ENCODE measurements around the gene MINAR2.

MINAR2 gene, protein sequence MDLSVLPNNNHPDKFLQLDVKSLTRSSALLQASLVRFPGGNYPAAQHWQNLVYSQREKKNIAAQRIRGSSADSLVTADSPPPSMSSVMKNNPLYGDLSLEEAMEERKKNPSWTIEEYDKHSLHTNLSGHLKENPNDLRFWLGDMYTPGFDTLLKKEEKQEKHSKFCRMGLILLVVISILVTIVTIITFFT

DNA sequence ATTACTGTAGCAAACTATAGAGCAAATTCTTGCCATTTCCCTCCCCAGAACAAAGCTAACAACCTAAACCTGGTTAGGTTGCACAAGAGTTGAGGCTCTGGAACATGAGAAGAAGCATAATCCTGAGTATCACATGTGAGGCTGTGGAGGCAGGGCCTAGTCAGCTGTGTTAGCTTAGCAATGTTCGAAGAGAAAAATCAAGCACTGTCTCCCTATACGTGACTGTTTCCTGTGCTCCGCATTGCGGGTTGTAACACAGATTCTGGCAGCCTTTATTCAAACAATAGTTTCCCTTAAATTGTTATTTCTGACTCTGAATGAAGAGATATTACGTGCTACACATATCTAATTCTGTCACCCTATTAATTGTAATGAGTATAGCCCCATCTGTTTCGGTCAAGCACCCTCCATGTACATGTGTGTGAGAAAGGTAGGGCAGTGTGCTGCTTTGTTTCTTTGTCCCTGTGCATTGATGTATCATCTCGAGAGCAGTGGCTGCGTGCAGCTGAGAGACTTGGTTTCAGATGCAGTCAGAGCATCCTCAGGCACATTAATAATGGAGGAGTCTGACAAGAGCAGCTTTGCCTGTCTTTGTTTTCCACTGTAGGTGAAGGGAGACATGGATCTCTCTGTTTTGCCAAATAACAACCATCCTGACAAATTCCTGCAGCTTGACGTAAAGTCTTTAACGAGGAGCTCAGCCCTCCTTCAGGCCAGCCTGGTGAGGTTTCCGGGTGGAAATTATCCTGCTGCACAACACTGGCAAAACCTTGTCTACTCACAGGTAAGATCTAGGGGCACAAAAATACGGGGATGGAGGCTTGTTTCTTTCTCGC lies at the start of gene MINAR2:
MINAR2 (plus strand) TSS at position 523 of the 836 bp plus-strand sequence; CDS start at position 620, 97 bp downstream.
- in situ Hi-C loops (cut with HindIII; ENCODE audit: low pct_ligation_motif_present, low pct_unique_long_range_greater_than_20kb, low sequenced_read_pairs) = no loop called here
- no peak for DNase-seq

DNA sequence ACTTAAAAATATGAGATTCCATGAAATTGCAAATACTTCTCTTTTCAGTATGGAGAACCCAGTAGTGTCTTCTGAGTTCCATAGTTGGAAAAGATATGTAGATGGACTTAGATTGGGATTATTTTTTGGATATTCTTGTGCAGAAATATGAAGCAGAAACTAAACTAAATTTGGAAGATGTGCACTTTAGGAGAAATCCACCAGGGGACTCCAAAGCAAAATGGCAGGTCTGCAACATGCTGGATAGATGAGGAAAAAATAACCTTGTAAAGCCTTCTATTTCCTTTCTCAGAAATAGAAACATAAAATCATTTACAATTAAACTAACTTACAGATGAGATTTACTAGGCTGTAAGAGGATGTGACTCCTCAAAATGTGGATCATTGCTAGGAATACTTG lies 49.2 kb upstream of the MINAR2 start:
- DNase-seq = no peak
- in situ Hi-C loops (cut with HindIII; ENCODE audit: low pct_ligation_motif_present, low pct_unique_long_range_greater_than_20kb, low sequenced_read_pairs) = no loop called here

DNA sequence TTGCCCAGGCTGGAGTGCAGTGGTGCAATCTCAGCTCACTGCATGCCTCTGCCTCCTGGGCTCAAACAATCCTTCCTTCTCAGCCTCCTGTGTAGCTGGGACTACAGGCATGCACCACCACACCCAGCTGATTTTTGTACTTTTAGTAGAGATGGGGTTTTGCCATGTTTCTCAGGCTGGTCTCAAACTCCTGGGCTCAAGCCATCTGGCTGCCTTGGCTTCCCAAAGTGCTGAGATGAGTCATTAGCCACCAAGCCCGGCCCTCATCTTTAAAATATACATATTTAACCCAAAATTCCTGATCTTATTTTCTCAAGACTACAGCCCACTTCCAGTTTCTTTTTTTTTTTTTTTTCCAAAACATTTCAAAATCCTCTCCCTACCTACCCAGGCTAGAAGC lies 31.7 kb upstream of the MINAR2 start:
- DNase-seq = no peak
- in situ Hi-C loops (cut with HindIII; ENCODE audit: low pct_ligation_motif_present, low pct_unique_long_range_greater_than_20kb, low sequenced_read_pairs) = no loop called here

DNA sequence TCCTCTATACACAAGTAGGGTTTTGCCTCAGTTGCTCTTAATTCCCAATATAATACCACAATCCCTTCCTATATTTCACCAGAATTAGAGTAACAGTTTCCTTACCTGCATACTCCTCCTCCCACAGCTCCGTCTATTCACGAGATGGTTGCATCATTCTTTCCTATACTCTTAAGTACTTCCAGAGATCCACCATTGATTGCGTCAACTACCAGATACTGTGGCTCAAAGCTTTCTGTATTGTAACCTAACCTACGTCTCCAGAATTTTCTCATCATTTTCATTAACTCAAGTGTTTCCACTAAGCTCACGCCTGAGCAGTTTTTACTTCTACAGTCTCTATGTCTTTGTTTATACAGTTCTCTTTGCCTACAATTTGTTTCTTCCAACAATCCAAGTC lies 31.2 kb upstream of the MINAR2 start:
- no peak for DNase-seq
- in situ Hi-C loops (cut with HindIII; ENCODE audit: low pct_ligation_motif_present, low pct_unique_long_range_greater_than_20kb, low sequenced_read_pairs) = no loop called here

DNA sequence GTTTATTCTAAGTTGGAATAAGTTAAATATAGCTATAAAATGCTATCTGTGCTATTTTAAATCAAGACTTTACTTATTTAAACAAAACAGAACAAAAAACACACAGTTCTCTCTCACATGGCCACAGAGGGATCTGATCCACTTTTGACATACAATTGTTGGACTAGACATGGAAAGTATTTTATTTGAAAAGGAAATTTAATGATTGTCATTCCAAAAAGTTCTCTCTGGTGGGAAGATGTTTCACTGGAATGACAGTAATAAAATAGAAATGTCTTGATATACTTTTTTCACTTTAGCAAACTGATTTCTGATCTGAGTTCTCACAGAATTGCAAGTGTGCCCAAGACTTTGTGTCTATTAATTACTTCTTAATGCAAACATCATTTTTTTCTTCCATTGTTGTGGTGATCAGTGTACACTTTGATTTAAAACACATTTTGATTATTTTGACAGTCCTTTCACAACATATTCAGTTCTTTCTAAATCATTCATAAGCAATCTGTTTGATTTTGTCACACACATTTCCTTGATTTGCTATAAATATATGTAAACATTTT lies 30.1 kb upstream of the MINAR2 start:
- DNase-seq = no peak
- in situ Hi-C loops (cut with HindIII; ENCODE audit: low pct_ligation_motif_present, low pct_unique_long_range_greater_than_20kb, low sequenced_read_pairs) = no loop called here

DNA sequence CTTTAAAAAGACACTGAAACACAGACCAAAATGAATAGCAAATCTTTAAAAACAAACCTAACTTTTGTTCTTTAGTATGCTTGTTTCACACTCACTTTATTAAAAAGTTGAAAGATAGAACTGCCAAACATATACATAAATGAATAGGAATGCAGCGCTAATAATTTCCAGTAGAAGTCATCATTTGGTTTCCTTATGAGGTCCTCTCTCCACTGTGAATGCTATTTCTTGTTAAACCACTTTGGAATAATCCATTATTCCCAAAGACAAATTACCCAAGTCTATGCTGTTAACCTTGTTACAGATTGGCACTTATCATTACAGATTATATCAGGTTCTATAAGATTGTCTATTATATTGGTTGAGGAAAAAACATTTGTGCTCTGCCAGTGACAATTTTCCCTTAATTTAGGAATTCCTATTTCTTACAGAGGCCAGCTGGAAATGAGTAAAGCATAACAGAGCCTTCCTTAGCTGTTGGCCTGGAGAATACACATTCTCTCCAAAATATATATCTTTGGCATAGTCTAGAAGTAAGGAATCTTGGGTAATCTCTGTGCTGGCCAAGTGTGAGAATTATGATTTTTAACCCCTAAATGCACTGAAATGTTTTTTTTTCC lies 29.3 kb upstream of the MINAR2 start:
- in situ Hi-C loops (cut with HindIII; ENCODE audit: low pct_ligation_motif_present, low pct_unique_long_range_greater_than_20kb, low sequenced_read_pairs) = no loop called here
- DNase-seq = no peak

DNA sequence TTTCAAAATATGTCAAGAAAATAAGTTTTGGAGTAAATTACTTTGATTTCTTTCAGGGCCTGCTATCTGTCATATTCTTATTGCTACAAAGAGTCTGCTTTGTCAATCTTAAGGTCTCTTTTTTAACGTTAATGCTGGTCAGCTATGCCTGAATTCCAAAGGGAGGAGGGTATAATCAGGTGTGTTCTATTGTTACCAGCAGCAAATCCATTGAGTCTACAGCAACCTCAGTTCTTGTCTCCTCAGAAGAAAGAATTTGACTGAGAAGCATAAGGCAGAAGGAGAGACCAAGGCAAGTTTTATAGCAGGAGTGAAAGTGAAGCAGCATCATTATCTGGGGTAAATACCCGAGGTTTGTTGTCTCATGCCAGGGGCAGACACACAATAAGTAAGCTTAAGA lies 23.7 kb upstream of the MINAR2 start:
- DNase-seq = no peak
- in situ Hi-C loops (cut with HindIII; ENCODE audit: low pct_ligation_motif_present, low pct_unique_long_range_greater_than_20kb, low sequenced_read_pairs) = no loop called here

DNA sequence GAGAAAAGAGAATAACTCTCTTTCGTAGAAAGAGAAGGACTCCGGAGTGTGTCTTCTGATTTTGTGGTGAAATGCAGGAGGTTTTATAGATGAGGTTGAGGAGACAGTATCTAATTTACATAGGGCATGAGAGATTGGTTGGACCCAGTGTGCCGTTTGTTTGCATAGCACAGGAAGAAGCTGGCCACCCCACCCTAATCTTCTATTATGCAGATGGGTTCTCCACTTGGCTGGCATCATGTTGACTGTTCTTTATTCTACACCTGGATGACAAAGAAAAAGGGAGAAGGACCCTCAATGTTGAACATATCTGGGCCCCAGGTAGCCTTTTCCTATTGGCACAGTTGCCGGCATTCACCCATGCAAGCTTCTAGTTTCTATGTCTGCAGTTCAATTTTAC lies 23.2 kb upstream of the MINAR2 start:
- DNase-seq = no peak
- in situ Hi-C loops (cut with HindIII; ENCODE audit: low pct_ligation_motif_present, low pct_unique_long_range_greater_than_20kb, low sequenced_read_pairs) = no loop called here

DNA sequence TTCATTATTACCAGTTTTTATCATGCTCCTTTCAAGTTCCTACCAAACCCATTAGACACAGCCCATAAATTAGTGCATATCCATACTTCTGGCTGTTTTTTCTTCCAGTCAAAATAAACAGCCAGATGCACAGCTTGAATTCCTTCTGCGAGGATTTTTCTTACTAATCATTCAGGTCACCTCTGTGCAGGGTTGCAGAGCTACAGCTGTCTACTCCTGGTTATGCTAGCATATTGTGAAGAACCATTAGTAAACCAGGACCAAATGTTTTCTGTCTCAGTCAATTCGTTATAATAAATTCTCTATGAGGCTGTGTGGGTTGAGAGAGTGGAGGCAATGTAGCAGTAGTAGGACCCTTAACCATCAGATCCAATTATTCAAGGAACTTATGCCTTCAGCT lies 8.1 kb upstream of the MINAR2 start:
- in situ Hi-C loops (cut with HindIII; ENCODE audit: low pct_ligation_motif_present, low pct_unique_long_range_greater_than_20kb, low sequenced_read_pairs) = no loop called here
- no peak for DNase-seq

DNA sequence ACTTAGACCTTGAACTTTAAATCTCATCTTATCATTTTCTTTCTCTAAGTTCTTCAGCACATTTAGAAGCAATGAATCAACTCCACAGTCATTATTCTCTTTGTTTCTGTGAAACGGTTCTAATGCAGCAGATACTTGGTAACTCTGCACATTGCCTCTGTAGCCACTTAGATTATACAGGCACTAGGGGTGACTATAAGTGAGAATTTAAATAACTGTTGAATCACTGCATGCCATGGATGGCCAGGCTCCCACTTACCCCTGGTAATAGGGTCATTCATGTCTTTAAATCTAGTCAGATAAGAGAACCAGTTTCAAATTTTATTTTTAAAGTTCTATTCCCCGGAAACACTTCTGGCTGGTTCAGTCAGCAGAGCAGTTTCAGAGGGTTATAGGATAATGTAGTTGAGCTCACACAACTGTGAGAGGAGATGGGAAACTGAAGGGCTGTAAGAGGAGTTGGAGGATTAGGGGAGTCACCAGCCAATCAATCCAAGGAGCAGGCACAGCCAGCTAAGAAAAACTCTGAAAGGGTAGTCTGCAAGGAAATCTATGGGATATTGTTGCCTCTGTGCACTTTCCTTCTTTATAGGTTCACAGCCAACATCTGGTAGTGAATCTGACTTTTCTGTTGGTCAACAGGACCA lies 4.2 kb upstream of the MINAR2 start:
- no peak for DNase-seq
- in situ Hi-C loops (cut with HindIII; ENCODE audit: low pct_ligation_motif_present, low pct_unique_long_range_greater_than_20kb, low sequenced_read_pairs) = no loop called here

DNA sequence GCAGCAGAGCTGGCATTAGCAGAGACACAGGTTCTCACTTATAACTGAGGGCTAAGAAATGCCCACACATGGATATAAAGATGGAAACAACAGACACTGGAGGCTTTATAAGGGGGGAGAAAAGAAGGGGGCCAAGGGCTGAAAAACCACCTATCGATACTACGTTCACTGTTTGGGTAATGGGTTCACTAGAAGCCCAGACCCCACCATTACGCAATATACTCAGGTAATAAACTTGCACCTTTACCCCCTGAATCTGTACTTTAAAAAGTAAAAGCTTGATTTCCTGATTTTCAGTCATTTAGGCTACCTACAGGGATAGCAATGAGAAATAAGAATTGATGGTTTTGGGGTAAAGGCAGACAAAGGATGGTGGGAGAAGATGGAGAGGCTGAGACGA lies 1.9 kb upstream of the MINAR2 start:
- no peak for DNase-seq
- in situ Hi-C loops (cut with HindIII; ENCODE audit: low pct_ligation_motif_present, low pct_unique_long_range_greater_than_20kb, low sequenced_read_pairs) = no loop called here

DNA sequence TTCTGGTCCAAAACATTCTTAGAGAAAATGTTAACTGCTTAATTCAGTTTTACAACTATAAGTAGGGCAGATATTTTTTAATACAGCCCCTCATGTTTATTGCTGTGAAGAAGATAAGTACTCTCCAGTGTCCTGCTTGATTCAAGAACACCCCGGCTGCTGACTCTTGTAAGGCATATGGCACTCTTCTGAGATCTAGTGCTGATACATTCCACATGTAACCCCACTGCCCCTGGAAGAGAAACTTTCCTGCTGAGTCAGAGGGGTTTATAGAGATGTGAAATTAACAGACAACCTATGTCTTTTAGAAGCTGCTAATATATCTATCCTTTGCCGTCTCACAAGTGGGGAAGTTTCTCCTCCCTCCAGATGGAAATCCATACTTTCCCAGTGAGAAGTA lies 1.0 kb upstream of the MINAR2 start:
- in situ Hi-C loops (cut with HindIII; ENCODE audit: low pct_ligation_motif_present, low pct_unique_long_range_greater_than_20kb, low sequenced_read_pairs) = no loop called here
- DNase-seq = no peak

DNA sequence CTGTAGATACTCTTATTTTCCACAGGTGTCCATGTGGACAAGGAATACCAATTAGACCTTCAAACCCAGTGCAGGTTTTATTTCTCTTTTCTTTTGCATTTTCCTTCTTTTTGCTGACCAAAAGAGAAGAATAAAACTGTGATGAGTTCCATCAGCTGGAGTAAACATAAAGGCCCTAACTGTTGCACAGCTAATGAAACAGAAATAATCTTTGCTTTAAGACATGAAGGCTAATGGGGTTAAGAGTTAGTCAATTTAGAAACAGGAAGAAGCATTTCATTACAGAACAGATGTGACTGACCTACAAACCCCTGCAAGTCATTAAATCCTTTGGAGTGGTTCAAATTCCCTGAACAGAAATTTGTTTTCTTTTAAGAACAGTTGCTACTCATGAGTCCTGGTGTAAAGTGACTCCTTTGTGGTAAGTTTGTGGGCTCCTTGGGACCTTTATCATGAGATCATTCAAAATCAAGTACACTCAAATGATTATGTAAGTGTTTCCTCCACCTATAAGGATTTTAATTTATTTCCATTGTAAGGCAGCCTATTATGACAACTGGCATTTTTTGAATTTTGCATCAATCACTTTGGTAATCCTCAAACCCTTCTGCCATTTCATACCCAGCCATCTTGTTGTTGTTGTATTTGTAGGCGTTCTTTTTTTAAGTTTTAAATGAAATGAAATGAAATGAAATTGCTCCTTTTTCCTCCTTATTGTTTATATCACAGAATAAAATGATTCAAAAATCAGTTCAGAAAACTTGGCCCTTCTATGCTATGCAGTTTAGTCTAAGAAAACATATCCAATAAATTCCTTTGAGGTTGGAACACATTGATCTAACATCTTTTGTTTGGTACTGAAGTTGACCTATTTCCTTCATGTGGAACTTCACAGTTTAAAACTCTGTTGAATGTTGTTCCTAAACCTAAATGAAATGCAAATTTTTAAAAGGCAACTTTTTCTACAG lies 1.3 kb downstream of the MINAR2 start:
- in situ Hi-C loops (cut with HindIII; ENCODE audit: low pct_ligation_motif_present, low pct_unique_long_range_greater_than_20kb, low sequenced_read_pairs) = no loop called here

DNA sequence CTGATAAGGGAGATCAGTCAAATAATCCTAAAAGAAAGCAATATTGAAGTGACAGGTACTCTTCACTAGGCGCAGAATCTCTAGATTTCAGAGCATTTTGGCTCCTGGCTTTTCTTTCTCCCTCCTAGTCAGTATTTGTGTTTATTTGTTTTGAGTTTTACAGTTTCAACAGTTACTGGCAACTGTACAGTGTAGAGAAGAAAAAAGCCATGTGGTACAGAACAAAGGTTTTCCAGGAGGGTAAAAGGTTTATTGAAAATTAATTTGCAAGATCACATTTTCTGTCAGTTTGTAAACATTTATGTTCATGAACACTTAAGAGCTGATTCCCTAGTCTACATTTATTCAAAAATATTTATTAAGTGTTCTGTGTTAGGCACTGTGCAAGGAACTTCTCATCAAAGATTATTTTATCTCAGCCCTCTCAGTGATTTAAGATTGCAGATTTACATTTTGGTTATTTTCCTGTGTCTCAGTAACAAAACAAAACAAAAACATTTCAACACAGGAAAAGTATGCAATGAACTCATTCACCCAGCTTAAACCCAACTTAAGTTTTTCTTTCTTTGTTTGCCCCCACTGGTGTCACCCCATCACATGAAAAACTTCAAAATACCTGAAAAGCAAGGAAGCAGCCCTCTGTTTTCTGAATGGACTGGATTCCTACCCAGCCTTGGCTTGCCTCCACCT lies 12.9 kb downstream of the MINAR2 start:
- no peak for DNase-seq
- in situ Hi-C loops (cut with HindIII; ENCODE audit: low pct_ligation_motif_present, low pct_unique_long_range_greater_than_20kb, low sequenced_read_pairs) = no loop called here

More for the DNA sequence above, 1.3 kb downstream of the MINAR2 start:
- DNase-seq = no peak

DNA sequence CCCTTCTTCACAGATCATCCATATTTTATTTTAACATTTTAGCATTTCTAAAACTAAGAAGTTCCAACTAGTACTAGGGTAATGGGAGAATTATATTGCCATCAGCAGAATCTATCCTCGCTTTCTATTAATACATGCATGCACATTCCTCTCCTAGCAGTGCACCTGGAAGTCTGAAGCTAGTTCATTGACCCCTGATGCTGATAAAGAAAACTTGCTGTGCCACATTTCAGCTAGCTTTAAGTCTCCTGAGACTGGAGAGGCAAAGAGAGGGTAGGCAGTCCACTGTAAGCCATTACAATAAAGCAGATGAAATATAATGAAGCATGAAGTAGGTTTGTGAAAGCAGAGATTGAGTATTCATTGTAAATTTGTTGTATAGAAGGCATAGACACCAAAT lies 15.8 kb downstream of the MINAR2 start:
- in situ Hi-C loops (cut with HindIII; ENCODE audit: low pct_ligation_motif_present, low pct_unique_long_range_greater_than_20kb, low sequenced_read_pairs) = no loop called here
- DNase-seq = no peak

DNA sequence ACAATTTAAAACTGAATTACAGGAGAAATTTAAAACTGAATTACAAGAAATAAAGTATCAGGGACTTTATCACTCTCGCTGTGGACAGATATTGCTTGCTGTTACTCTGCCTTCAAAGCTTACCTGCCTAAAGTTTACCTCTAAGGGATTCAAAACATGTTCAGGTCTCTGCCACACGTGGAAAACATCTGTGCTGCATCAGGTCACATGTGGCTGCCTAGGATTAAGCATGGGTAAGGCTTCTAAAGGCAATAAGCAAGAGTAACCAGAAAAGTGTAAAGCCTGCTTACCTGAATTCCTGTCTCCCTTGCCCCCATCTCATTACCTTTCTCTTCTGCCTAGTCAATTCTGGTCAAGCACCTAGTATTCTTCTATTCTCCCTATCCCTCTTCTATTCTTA lies 18.9 kb downstream of the MINAR2 start:
- DNase-seq = no peak
- in situ Hi-C loops (cut with HindIII; ENCODE audit: low pct_ligation_motif_present, low pct_unique_long_range_greater_than_20kb, low sequenced_read_pairs) = no loop called here

DNA sequence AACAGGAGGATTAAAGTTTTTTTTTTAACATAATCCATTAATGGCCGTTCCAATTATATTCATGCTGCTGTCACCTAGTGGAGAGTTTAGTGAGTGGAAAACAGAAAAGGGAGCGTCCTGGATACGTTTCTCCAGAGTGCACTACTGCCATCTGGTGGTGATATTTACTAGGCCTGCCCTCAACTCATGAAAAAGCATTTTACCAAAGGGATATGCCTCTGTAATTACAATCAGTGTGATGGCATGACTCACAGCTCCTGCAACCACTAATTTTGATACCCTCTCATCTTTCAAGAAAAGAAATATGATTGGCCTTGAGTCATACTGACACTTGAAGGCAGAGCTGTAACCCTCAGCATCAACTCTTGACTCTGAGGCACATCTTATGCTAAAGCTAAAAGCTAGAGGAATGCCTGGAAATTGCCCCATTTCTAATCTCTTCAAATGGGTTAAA lies 20.1 kb downstream of the MINAR2 start:
- DNase-seq = peak; percentile 85
- in situ Hi-C loops (cut with HindIII; ENCODE audit: low pct_ligation_motif_present, low pct_unique_long_range_greater_than_20kb, low sequenced_read_pairs) = no loop called here

Measured in ACHN (cell line).